Measurements from ENCODE around the gene TLR8.
"Not testable (repeated sequence)": the region's sequence is repeated elsewhere in the genome, so short reads cannot be mapped to it uniquely, and the experiment has no call there.

GRCh38 chrX:12943592-12943991 lies 37.2 kb downstream of the TLR8 start:
- not testable (repeated sequence) for TF ChIP-seq CTCF (conservative IDR thresholded peaks at IDR 0.05; ENCODE audit: low read depth, low read length); SMC3 (IDR thresholded peaks at IDR 0.05; ENCODE audit: low read depth, low read length); ELK1 (IDR thresholded peaks at IDR 0.05; ENCODE audit: borderline replicate concordance, low read depth, low read length); FOS (IDR thresholded peaks at IDR 0.05; ENCODE audit: low read depth, low read length); POLR2A (IDR thresholded peaks at IDR 0.05; ENCODE audit: low read depth, low read length); MAFK (IDR thresholded peaks at IDR 0.05; ENCODE audit: low read depth, low read length); USF2 (IDR thresholded peaks at IDR 0.05; ENCODE audit: low read depth, low read length); RAD21 (IDR thresholded peaks at IDR 0.05; ENCODE audit: low read length)

All from IMR-90 (cell line).